H1 (cell line): ENCODE measurements around the gene PRAMEF15.
"Not testable (repeated sequence)": the region's sequence is repeated elsewhere in the genome, so short reads cannot be mapped to it uniquely, and the experiment has no call there.

Experiments used
- POU5F1 ChIP-seq: IDR thresholded peaks from 2 replicates; pipeline ENCODE4 v1.6.1; 2011; ENCODE audit warnings: low read depth, mild to moderate bottlenecking, low read length, moderate library complexity
- RAD21 ChIP-seq, 2 experiments: IDR thresholded peaks in 1 of 2; conservative IDR thresholded peaks in 1 of 2; 2 replicates each; pipeline ENCODE4 v1.6.1; 2011; ENCODE audit warnings: low read depth in 2 of 2, low read length in 2 of 2, improper control_type of control experiment in 1 of 2, inconsistent platforms in 1 of 2, mild to moderate bottlenecking in 1 of 2, moderate library complexity in 1 of 2
- TCF12 ChIP-seq: IDR thresholded peaks from 2 replicates; pipeline ENCODE4 v1.6.1; 2011; ENCODE audit warnings: low read depth, mild to moderate bottlenecking, low read length
- TF ChIP-seq, protein P1 (sequence below), 3 experiments: IDR thresholded peaks; 1 replicate in 2 of 3; 2 replicates in 1 of 3; pipeline versions ENCODE4 v1.5.1 to v1.6.1; 2011; ENCODE audit warnings: low read length in 3 of 3, mild to moderate bottlenecking in 3 of 3, inconsistent platforms in 2 of 3, low read depth in 1 of 3, moderate library complexity in 1 of 3; ENCODE audit not compliant: insufficient read depth in 1 of 3; ENCODE audit errors: control extremely low read depth in 1 of 3

GRCh38 chr1:13279617-13280016 lies 35.8 kb upstream of the PRAMEF15 start:
- TF ChIP-seq TCF12; RAD21 (IDR thresholded peaks at IDR 0.05 in 1 of 2, conservative IDR thresholded peaks at IDR 0.05 in 1 of 2; ENCODE audit: low read depth in 2 of 2, low read length in 2 of 2); POU5F1: not testable (repeated sequence)
- TF ChIP-seq, protein P1, sequence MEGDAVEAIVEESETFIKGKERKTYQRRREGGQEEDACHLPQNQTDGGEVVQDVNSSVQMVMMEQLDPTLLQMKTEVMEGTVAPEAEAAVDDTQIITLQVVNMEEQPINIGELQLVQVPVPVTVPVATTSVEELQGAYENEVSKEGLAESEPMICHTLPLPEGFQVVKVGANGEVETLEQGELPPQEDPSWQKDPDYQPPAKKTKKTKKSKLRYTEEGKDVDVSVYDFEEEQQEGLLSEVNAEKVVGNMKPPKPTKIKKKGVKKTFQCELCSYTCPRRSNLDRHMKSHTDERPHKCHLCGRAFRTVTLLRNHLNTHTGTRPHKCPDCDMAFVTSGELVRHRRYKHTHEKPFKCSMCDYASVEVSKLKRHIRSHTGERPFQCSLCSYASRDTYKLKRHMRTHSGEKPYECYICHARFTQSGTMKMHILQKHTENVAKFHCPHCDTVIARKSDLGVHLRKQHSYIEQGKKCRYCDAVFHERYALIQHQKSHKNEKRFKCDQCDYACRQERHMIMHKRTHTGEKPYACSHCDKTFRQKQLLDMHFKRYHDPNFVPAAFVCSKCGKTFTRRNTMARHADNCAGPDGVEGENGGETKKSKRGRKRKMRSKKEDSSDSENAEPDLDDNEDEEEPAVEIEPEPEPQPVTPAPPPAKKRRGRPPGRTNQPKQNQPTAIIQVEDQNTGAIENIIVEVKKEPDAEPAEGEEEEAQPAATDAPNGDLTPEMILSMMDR (IDR thresholded peaks at IDR 0.05; ENCODE audit: control extremely low read depth in 1 of 3, insufficient read depth in 1 of 3, low read depth in 1 of 3, low read length in 3 of 3): not testable (repeated sequence)
